ENCODE measurements around the gene TEAD2.
"Not testable (repeated sequence)": the region's sequence is repeated elsewhere in the genome, so short reads cannot be mapped to it uniquely, and the experiment has no call there.

Gene TEAD2

DNA sequence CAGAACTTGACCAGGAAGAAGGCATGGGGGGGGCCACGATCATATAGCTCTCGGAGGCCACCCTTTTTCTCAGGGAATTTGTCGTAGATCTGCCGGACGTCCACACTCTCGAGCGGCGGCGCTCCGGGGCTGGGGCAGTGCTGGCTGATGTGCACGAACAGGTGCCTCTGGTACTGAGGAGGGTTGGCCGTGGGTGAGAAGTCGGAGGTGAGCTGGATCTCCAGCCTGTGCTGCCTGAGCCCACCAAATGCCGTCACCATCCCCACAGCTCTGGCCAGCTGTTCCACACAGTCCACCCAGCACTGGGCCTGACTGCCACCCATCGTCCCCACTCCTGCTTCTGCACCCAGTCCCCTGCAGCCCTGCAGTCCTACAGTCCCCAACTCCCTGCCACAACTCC, 15.0 kb downstream of the TEAD2 start:
- DNase-seq, result no peak

- no peak for DNase-seq
Observed at GRCh38 chr19:49344505-49345423, 17.5 kb downstream of the TEAD2 start.

GRCh38 chr19:49343123-49343522, 19.1 kb downstream of the TEAD2 start:
- DNase-seq, result no peak

GRCh38 chr19:49342291-49342721, 19.9 kb downstream of the TEAD2 start:
- DNase-seq, result no peak

GRCh38 chr19:49340865-49341718, 21.1 kb downstream of the TEAD2 start:
- DNase-seq, result no peak

GRCh38 chr19:49340069-49340864, 21.9 kb downstream of the TEAD2 start:
- peak in 1 of 2 experiments; percentile 28 for DNase-seq

DNA sequence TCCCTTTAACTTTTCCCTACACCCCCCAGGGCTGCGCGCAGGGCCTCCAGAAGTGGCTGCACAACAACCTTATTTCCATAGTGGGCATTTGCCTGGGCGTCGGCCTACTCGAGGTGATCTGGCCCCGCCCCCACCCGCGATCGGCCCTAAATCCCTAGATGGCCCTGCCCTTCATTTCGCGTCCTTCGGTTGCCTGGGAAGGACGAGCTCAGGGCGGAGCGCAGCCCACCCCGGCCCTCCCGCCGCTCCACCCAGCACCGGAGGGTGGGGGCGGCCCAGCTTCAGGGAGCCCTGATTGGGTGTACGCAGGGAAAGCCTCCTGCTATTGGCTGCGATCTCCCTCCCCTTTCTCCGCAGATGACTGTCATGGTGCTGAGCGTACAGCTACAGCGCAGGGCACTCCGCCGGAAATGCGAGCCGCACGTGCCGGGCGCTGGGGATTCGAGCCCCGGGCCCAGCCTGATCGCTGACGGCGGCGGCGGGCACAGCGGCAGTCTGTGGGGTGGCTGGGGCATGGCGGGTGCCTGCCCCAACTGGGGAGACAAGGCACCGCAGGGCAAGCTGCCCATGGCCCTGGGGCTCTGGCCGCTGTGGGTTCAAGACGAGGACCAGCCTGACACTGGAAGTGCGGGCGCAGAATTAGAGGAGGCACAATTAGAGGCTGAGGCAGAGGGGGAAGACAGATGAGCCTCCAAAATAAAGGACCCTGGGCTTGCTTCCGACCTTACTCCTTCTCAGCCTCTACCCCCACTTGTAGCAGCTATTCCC, 22.7 kb downstream of the TEAD2 start:
- peak; percentile 70 to 78 for DNase-seq

DNA sequence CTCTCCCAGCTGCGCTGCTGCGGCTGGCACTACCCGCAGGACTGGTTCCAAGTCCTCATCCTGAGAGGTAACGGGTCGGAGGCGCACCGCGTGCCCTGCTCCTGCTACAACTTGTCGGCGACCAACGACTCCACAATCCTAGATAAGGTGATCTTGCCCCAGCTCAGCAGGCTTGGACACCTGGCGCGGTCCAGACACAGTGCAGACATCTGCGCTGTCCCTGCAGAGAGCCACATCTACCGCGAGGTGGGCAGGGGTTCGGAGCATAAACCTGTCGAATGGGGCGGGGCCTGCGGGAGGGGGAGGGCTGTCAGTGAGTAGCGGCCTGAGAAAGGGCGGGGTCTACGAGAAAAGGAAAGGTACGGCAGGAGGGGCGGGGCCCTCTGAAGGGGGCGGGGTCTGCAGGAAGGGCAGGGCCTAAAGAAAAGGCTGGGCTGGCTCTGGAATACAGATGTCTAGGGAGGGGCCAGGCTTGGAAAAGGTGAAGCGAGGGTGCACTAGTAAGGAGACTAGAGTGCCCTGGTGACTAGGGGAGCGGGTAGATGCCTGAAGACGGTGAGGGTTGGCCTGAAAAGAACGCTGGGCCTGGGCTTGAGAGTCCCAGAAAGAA, 23.4 kb downstream of the TEAD2 start:
- peak; percentile 78 for DNase-seq

DNA sequence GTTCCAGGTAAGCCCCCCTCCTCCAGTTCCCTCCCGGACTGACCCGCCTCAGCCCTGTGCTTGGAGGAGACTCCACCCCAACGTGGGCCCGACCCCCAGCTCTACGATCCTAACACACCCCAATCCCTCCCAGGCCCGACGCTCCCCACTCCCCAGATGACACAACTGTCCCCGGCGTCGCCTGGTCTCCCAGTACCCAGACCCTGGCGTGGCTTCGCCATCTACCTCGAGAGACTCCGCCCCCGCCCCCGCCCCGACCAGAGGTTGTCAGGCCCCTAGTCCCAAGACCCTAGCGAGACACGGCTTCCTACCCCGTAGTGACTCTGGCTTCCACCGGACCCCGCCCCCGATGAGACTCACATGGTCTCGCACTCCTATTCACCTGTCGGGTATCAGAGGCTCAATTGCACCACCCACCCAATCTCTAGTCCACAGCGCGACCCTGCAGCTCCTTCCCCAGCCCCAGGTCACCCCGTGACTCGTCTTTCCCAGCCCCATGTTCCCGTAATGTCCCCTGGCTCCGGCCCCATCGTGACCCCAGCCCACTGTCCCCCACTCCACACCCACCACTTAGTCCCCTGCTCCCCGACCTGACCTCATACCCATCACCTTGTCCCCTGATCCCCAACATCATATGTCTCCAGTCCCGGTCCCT, 24.1 kb downstream of the TEAD2 start:
- DNase-seq, result no peak

DNA sequence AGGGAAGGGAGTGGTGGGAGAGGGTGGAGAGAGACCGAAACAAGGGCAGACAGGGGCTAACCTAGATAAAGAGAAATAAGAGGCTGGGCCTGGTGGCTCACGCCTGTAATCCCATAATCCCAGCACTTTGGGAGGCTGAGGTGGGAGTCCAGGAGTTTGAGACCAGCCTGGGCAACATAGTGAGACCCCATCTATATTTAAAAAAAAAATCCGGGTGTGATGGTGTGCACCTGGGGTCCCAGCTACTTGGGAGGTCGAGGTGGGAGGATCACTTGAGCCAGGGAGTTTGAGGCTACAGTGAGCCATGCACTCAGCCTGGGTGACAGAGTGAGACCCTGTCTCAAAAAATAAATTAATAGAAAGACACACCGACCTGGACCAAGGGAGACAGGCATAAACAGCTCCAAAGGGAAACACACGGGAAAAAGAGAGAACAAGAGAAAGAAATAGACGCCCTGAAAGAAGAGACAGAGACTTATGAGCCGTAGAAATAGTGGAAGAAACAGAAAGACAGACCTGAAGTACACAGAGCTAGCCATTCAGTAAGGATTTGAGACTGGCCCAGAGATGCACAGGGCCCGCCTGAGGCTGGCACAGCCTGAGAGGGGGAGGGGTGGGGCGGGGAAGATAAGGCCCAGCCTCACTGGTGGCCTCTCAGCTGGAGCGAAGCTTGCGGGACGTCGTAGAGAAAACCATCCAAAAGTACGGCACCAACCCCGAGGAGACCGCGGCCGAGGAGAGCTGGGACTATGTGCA, 24.8 kb downstream of the TEAD2 start:
- DNase-seq, result no peak

DNA sequence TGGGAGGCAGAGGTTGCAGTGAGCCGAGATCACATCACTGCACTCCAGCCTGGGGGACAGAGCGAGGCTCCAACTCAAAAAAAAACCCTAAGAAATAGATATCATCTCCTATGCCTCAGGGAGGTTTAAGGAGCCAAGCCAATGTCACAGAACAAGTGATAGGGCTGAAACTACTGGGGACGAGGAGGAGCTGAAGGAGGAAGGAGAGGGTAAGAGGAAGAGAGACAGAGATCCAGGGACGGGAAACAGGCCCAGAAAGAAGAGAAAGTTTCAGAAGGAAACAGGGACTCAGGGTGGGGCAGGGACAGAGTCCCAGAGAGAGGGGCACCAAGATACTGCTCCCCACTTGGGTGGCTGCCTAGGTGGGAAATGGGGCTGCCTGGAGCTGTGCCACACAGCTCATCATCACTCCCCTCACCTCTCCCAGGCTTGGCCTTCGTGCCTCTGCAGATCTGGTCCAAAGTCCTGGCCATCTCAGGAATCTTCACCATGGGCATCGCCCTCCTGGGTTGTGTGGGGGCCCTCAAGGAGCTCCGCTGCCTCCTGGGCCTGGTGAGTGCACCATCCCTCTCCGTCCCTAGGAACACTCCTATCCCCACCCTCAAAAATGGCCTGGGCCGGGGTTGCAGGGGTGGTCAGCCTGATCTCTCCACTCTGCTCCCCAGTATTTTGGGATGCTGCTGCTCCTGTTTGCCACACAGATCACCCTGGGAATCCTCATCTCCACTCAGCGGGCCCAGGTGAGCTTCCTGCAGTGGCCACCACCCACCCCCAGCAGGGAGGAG, 25.5 kb downstream of the TEAD2 start:
- no peak for DNase-seq

- DNase-seq, result no peak
Observed at GRCh38 chr19:49335784-49336481, 26.3 kb downstream of the TEAD2 start.

- no peak for DNase-seq
Observed at GRCh38 chr19:49335071-49335783, 27.0 kb downstream of the TEAD2 start, which contains the start of gene CD37. CD37 (plus strand) TSS chr19:49335406; CDS start chr19:49335541, 135 bp downstream.

GRCh38 chr19:49333811-49334288, 28.4 kb downstream of the TEAD2 start:
- DNase-seq, result no peak

DNA sequence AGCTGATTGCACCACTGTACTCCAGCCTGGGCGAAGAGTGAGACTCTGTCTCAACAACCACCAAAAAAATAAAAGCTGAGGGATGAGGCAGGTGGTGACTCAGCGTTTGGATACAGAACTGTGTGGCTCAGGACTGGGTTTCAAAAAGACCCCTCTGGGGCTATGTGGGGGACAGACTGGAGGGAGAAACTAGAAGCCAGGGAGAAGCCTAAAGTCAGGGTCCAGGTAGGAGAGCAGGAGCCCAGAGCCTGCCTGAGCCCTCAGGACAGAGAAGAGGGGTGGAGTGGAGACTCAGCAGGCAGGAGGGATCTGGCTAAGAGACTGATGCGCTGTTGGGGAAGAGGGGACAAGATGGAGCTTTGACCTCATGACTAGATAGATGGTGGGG, 28.8 kb downstream of the TEAD2 start:
- no peak for DNase-seq

- not testable (repeated sequence) for DNase-seq
Observed at GRCh38 chr19:49332691-49333417, 29.4 kb downstream of the TEAD2 start.

DNA sequence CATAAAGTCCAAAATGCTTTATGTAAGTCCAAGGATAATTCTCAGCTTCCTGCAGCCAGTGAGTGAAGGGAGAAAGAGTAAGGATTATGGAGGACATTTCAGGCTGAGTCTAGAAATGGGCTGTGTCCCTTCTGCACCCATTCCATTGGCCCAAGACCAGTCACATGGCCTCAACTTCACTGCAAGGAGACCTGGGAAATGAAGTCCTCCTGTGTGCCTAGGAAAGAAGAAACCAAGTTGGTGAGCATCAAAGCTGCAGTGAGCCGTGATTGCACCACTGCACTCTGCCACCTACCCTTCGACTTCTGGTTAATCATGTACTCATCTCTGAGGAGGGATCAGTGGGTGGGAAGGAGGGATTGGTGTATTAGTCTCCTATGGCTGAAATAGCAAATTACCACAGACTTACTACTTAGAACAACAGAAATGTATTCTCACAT, 30.6 kb downstream of the TEAD2 start:
- DNase-seq, result no peak
